ENCODE data around the gene ADAMTSL5.

The ADAMTSL5 gene

GRCh38 chr19:1497578-1498235 lies 15.1 kb downstream of the ADAMTSL5 start:
- FAIRE-seq: no peak
- no peak for TF ChIP-seq POLR2A (IDR thresholded peaks at IDR 0.05; ENCODE audit: low read depth, low read length)
- TF ChIP-seq PAX5 (IDR thresholded peaks at IDR 0.05; ENCODE audit: insufficient read depth, low read length, severe bottlenecking): no peak
- no peak for TF ChIP-seq TAF1 (IDR thresholded peaks at IDR 0.05; ENCODE audit: low read depth, low read length)
- TF ChIP-seq POU2F2 (IDR thresholded peaks at IDR 0.05; ENCODE audit: low read depth, low read length): no peak
- no peak for TF ChIP-seq POLR2AphosphoS5 (IDR thresholded peaks at IDR 0.05; ENCODE audit: low read depth, low read length)
- TF ChIP-seq SPI1 (IDR thresholded peaks at IDR 0.05; ENCODE audit: low read depth, low read length): no peak
- DNase-seq (ENCODE audit: insufficient read length, low spot score): no peak

GRCh38 chr19:1496714-1497577 lies 15.9 kb downstream of the ADAMTSL5 start:
- TF ChIP-seq PAX5 (IDR thresholded peaks at IDR 0.05; ENCODE audit: insufficient read depth, low read length, severe bottlenecking): no peak
- TF ChIP-seq POLR2AphosphoS5 (IDR thresholded peaks at IDR 0.05; ENCODE audit: low read depth, low read length): no peak
- TF ChIP-seq POLR2A (IDR thresholded peaks at IDR 0.05; ENCODE audit: low read depth, low read length): no peak
- TF ChIP-seq POU2F2 (IDR thresholded peaks at IDR 0.05; ENCODE audit: low read depth, low read length): no peak
- no peak for TF ChIP-seq SPI1 (IDR thresholded peaks at IDR 0.05; ENCODE audit: low read depth, low read length)
- no peak for TF ChIP-seq TAF1 (IDR thresholded peaks at IDR 0.05; ENCODE audit: low read depth, low read length)
- FAIRE-seq: no peak
- DNase-seq (ENCODE audit: insufficient read length, low spot score): no peak

- no peak for TF ChIP-seq POLR2A (IDR thresholded peaks at IDR 0.05; ENCODE audit: low read depth, low read length)
- no peak for TF ChIP-seq POLR2AphosphoS5 (IDR thresholded peaks at IDR 0.05; ENCODE audit: low read depth, low read length)
- TF ChIP-seq POU2F2 (IDR thresholded peaks at IDR 0.05; ENCODE audit: low read depth, low read length): no peak
- no peak for DNase-seq (ENCODE audit: insufficient read length, low spot score)
- no peak for FAIRE-seq
Measured at GRCh38 chr19:1495799-1496713, 16.8 kb downstream of the ADAMTSL5 start.

- TF ChIP-seq POLR2AphosphoS5 (IDR thresholded peaks at IDR 0.05; ENCODE audit: low read depth, low read length): no peak
- no peak for TF ChIP-seq PAX5 (IDR thresholded peaks at IDR 0.05; ENCODE audit: insufficient read depth, low read length, severe bottlenecking)
- TF ChIP-seq TAF1 (IDR thresholded peaks at IDR 0.05; ENCODE audit: low read depth, low read length): no peak
- no peak for TF ChIP-seq SPI1 (IDR thresholded peaks at IDR 0.05; ENCODE audit: low read depth, low read length)
- TF ChIP-seq POU2F2 (IDR thresholded peaks at IDR 0.05; ENCODE audit: low read depth, low read length): no peak
- no peak for TF ChIP-seq POLR2A (IDR thresholded peaks at IDR 0.05; ENCODE audit: low read depth, low read length)
- DNase-seq (ENCODE audit: insufficient read length, low spot score): no peak
- no peak for FAIRE-seq
Measured at GRCh38 chr19:1495051-1495798, 17.6 kb downstream of the ADAMTSL5 start.

GRCh38 chr19:1494115-1494815 lies 18.6 kb downstream of the ADAMTSL5 start:
- DNase-seq (ENCODE audit: insufficient read length, low spot score) (no peak), FAIRE-seq (no peak)
- TF ChIP-seq POU2F2 (IDR thresholded peaks at IDR 0.05; ENCODE audit: low read depth, low read length): no peak
- TF ChIP-seq POLR2AphosphoS5 (IDR thresholded peaks at IDR 0.05; ENCODE audit: low read depth, low read length): no peak
- TF ChIP-seq POLR2A (IDR thresholded peaks at IDR 0.05; ENCODE audit: low read depth, low read length): no peak
- TF ChIP-seq TAF1 (IDR thresholded peaks at IDR 0.05; ENCODE audit: low read depth, low read length): no peak
- TF ChIP-seq PAX5 (IDR thresholded peaks at IDR 0.05; ENCODE audit: insufficient read depth, low read length, severe bottlenecking): no peak
- TF ChIP-seq SPI1 (IDR thresholded peaks at IDR 0.05; ENCODE audit: low read depth, low read length): no peak

GRCh38 chr19:1492474-1493006 lies 20.3 kb downstream of the ADAMTSL5 start:
- DNase-seq (ENCODE audit: insufficient read length, low spot score): no peak
- FAIRE-seq: no peak
- TF ChIP-seq TAF1 (IDR thresholded peaks at IDR 0.05; ENCODE audit: low read depth, low read length): no peak
- TF ChIP-seq SPI1 (IDR thresholded peaks at IDR 0.05; ENCODE audit: low read depth, low read length): no peak
- TF ChIP-seq PAX5 (IDR thresholded peaks at IDR 0.05; ENCODE audit: insufficient read depth, low read length, severe bottlenecking): no peak
- TF ChIP-seq POLR2A (IDR thresholded peaks at IDR 0.05; ENCODE audit: low read depth, low read length): no peak
- no peak for TF ChIP-seq POU2F2 (IDR thresholded peaks at IDR 0.05; ENCODE audit: low read depth, low read length)
- TF ChIP-seq POLR2AphosphoS5 (IDR thresholded peaks at IDR 0.05; ENCODE audit: low read depth, low read length): no peak

GRCh38 chr19:1491849-1492170 lies 21.0 kb downstream of the ADAMTSL5 start:
- TF ChIP-seq POLR2A (IDR thresholded peaks at IDR 0.05; ENCODE audit: low read depth, low read length) (no peak), SPI1 (IDR thresholded peaks at IDR 0.05; ENCODE audit: low read depth, low read length) (no peak), POU2F2 (IDR thresholded peaks at IDR 0.05; ENCODE audit: low read depth, low read length) (no peak), PAX5 (IDR thresholded peaks at IDR 0.05; ENCODE audit: insufficient read depth, low read length, severe bottlenecking) (no peak), POLR2AphosphoS5 (IDR thresholded peaks at IDR 0.05; ENCODE audit: low read depth, low read length) (no peak), TAF1 (IDR thresholded peaks at IDR 0.05; ENCODE audit: low read depth, low read length) (no peak)
- FAIRE-seq: peak; percentile 41

More at GRCh38 chr19:1491849-1492170, 21.0 kb downstream of the ADAMTSL5 start:
- DNase-seq (ENCODE audit: insufficient read length, low spot score): no peak
